ENCODE data around the gene MORC2.

- TF ChIP-seq POLR2AphosphoS5 (IDR thresholded peaks at IDR 0.05; ENCODE audit: low read depth, low read length) (no peak), REST (IDR thresholded peaks at IDR 0.05; ENCODE audit: insufficient read depth in 1 of 2, low read depth in 2 of 2, low read length in 2 of 2) (no peak), TAF1 (IDR thresholded peaks at IDR 0.05; ENCODE audit: borderline replicate concordance, insufficient read depth, low read length) (no peak), SIN3A (IDR thresholded peaks at IDR 0.05; ENCODE audit: borderline replicate concordance, insufficient read depth, low read length) (no peak)
Observed at GRCh38 chr22:30905696-30906341, 62.8 kb downstream of the MORC2 start.

All from PFSK-1 (cell line).